T-helper 2 cell (primary cell): Measurements from ENCODE around the gene C1QTNF4.
"Not testable (repeated sequence)": the region's sequence is repeated elsewhere in the genome, so short reads cannot be mapped to it uniquely, and the experiment has no call there.

Source experiments
- DNase-seq, 5 experiments: peaks; one replicate each; pipeline versions ENCODE4 v3.0.0 to v3.0.0-alpha.2; 2012 to 2022

Gene C1QTNF4

DNA sequence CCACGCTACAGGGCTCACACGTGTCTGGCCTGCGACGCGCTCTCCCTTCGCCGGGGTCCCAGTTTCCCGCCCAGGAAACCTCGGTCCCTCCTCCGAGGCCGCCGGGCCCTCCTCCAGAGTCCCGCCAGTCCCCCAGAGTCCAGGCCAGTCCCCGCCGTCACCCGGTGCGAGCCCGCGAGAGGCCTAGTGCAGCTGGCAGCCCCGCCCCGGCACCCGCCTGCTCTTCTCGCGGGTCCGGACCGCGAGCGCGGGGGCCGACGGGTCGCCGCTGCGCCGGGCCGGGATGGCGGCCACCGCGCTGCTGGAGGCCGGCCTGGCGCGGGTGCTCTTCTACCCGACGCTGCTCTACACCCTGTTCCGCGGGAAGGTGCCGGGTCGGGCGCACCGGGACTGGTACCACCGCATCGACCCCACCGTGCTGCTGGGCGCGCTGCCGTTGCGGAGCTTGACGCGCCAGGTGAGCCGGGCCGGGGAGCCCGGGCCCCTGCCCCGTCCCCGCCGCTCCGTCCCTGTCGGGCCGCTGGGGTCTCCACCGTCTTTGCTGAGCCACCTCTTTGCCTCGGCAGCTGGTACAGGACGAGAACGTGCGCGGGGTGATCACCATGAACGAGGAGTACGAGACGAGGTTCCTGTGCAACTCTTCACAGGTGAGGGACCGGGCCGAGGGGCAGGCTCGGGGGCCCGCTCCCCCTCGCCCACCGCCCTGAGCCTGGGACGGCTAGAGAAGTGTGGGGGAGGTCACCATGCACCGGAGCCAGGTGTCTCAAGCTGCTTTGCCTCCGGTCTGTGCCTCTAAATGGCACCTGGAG lies 28.7 kb downstream of the C1QTNF4 start, which contains the start of gene PTPMT1:
PTPMT1 (plus strand) TSS at position 260 of the 809 bp plus-strand sequence; CDS start at position 284, 24 bp downstream.
- peak; percentile 35 to 83 (median 48) for DNase-seq

GRCh38 chr11:47564933-47565339 lies 29.3 kb downstream of the C1QTNF4 start:
- no peak for DNase-seq

GRCh38 chr11:47564366-47564765 lies 29.8 kb downstream of the C1QTNF4 start:
- DNase-seq, result not testable (repeated sequence)

DNA sequence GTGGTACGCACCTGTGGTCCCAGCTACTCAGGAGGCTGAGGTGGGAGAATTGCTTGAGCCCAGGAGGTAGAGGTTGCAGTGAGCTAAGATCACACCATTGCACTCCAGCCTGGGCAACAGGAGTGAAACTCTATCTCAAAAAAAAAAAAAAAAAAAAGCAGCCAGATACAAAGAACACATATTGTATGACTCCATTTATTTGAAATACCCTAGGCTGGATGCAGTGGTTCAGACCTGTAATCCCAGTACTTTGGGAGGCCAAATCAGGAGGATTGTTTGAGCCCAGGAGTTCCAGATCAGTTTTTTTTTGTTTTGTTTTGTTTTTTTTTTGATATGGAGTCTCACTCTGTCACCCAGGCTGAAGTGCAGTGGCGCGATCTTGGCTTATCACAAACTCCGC lies 31.8 kb downstream of the C1QTNF4 start:
- not testable (repeated sequence) for DNase-seq

DNA sequence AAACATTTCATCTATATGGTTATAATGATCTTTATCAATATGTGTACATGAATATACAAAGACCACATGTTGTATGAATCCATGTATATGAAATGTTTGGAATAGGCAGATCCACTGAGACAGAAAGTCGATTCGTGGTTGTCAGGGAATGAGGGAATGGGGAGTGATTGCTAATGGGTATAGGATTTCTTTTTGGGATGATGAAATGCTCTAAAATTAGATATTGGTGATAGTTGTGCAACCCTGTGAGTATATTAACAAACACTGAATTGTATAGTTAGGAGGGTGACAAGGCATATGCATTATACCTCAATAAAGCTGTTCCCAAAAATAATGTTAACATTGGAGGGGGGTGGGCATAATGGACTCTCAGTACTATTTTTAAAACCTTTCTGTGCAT lies 33.8 kb downstream of the C1QTNF4 start:
- no peak for DNase-seq

DNA sequence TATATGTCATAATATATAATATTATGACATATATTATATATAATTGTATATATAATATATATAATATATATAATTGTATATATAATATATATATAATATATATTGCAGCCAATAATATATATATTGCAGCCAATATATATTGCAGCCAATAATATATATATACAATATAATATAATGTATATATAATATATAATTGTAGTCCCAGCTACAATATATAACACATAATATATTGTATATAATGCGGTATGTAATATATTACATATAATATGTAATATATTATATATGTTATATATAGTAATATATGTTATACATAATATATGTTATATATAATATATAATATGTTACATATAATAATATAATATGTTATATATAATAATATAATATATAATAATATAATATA lies 35.5 kb downstream of the C1QTNF4 start:
- DNase-seq, result no peak

DNA sequence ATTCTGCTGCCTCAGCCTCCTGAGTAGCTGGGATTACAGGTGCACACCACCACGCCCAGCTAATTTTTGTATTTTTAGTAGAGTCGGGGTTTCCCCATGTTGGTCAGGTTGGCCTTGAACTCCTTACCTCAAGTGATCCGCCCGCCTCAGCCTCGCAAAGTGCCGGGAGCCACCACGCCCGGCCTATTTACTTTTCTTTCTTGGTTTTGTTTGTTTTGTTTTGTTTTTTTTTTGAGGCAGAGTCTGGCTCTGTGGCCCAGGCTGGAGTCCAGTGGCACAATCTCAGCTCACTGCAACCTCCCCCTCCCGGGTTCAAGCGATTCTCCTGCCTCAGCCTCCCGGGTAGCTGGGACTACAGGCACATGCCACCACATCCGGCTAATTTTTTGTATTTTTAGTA lies 37.2 kb downstream of the C1QTNF4 start:
- DNase-seq, result not testable (repeated sequence)

- no peak for DNase-seq
Observed at GRCh38 chr11:47553406-47553743, 40.8 kb downstream of the C1QTNF4 start.

DNA sequence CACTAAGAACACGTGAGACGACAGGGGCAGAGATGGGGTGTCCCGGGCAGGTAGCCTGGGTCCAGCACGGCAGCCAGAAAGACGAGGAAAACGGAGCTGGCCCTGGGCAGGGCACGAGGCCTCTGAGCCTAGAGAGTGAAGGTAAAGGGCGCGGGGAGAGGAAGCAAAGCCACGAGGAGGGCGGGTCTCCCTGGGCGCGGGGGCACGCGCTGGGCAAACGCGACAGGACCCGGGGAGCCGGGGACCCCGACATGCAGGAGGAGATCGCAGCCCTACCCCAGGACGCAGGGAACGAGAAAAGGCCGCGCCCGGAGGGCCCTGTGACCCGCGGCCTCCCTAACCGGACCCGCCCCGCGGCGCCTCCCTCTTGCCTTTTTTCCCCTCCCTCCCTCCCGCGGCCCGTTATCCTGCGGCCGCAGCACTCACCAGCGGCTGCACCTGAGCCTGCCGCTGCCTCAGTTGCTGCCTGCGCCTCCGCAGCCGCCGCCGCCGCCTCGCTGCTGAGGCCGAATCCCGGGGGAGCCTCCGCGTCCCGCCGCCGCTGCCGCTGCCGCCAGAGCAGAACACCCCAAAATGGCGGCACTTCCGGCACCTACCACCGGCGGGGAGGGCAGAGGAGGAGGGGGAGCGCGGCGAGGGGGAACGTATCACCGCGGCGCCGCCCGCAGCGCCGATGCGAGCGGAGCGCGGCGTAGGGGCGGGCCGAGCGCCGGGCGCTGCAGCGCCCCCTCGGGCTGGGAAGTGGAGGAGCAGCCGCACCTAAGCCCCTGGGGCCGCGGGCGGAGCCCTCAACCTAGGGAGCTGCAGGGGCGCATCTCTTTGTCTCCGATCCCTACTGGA lies 41.4 kb downstream of the C1QTNF4 start, which contains the start of gene CELF1:
CELF1 (minus strand) TSS at position 567 of the 840 bp plus-strand sequence. CDS start 53,609 bp downstream, outside the sequence.
- DNase-seq, result peak; percentile 86 to 96 (median 89)

DNA sequence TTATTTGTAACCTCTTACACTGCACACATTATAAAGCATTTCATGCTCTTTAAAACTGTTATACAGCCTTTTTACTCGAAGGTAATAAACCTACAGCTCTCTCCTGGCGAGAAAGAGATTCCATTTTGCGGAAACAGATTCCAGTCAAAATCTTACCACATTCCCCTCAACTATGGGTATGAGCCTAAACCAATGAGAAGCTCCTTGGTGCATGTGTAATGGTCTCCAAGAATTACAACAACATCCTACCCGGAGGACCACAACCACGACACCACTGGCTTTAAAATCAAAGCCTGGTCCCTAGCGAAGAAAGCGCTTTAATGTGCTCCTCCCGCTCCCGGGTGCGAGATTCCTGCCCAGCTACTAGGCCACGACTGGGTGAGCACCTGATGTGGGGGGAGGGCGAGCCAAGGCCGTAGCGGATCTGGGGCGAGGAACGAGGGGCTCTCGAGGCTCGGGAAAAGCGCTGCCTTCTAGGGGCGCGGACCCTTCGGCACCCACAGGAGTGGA lies 42.1 kb downstream of the C1QTNF4 start:
- peak in 2 of 5 experiments; percentile 11 to 57 for DNase-seq

GRCh38 chr11:47551086-47551485 lies 43.1 kb downstream of the C1QTNF4 start:
- peak in 1 of 5 experiments; percentile 42 for DNase-seq

GRCh38 chr11:47550288-47551047 lies 43.7 kb downstream of the C1QTNF4 start:
- no peak for DNase-seq

- not testable (repeated sequence) for DNase-seq
Observed at GRCh38 chr11:47546274-47546673, 47.9 kb downstream of the C1QTNF4 start.

- no peak for DNase-seq
Observed at GRCh38 chr11:47545298-47545697, 48.9 kb downstream of the C1QTNF4 start.

DNA sequence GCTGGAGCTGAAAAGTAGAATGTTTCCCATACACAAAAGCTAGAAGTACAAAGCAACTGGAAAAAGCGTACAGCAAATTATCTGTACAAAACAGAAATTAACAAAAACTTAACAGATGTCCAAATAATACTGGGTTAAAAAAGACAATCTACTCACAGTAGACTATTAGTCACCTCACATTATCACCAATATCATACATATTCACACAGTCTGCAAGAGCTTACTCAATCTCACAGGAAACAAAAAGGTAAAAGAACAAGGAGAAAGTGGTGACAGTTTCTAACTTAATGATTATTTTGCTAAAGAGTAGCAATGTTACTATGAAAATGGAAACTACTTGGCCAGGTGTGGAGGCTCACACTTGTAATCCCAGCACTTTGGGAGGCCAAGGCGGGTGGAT lies 53.1 kb downstream of the C1QTNF4 start:
- DNase-seq, result no peak

DNA sequence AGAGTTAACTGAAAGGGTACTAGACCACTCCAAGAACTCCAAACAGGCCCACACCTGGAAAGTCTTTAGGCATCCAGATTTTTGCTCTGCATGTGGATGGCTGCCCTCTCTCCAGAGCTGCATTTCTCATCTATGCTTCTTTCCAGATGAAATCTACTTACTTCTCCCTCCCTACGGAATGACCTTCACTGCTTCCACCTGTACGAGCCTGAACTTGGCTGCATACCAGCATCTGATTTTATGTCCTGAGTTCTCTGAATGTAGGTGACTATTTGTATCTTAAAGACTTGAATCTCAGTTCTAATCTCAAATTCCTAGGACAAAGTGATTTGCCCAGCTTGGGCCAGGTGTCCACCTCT lies 54.6 kb downstream of the C1QTNF4 start:
- no peak for DNase-seq
